SK-N-MC (cell line): ENCODE results near the gene CYP4F22.

Experiments
- EZH2 ChIP-seq: fragments of 200-600 bp; sonication (generic); IDR thresholded peaks from one replicate; pipeline ENCODE4 v1.6.1; 2017; ENCODE audit warnings: antibody characterized with exemption
- FOXP2 ChIP-seq: optimal IDR thresholded peaks from 2 replicates; pipeline ENCODE3; 2011; ENCODE audit warnings: mild to moderate bottlenecking, moderate library complexity; ENCODE audit not compliant: insufficient read depth; ENCODE audit errors: extremely low read length, control extremely low read depth
- POLR2AphosphoS5 ChIP-seq: IDR thresholded peaks from 2 replicates; pipeline ENCODE4 v1.6.1; 2012; ENCODE audit warnings: mild to moderate bottlenecking, low read depth, low read length, borderline replicate concordance

GRCh38 chr19:15550273-15550672, 41.9 kb downstream of the CYP4F22 start:
- TF ChIP-seq EZH2: no peak
- TF ChIP-seq POLR2AphosphoS5: no peak
- TF ChIP-seq FOXP2: no peak
